Neural cell (in vitro differentiated cells): ENCODE measurements around the gene TECPR1. TPM values are rescaled to one million over a fixed set of nuclear protein-coding genes. Genes with fewer than 3 reads are reported as not detected.

Source experiments
- H2AFZ ChIP-seq: fragments of 200-600, 300-800 bp; sonication (generic), shearing (Covaris generic); 2 replicates; pipeline ENCODE4 v1.6.0; 2014; ENCODE audit warnings: low read depth, mild to moderate bottlenecking, antibody characterized with exemption, low read length, moderate library complexity
- H3F3A ChIP-seq: fragments of 200-600 bp; shearing (Covaris generic); 2 replicates; pipeline ENCODE4 v1.6.1; 2016; ENCODE audit warnings: mild to moderate bottlenecking, moderate library complexity, mixed read lengths, antibody characterized with exemption, low read length; ENCODE audit not compliant: insufficient read depth, poor library complexity, severe bottlenecking
- H3K27ac ChIP-seq: fragments of 200-600, 300-800 bp; sonication (generic), shearing (Covaris generic); 2 replicates; pipeline ENCODE4 v1.5.1; 2014; ENCODE audit warnings: mild to moderate bottlenecking, low read length, moderate library complexity
- H3K27me3 ChIP-seq: fragments of 300-800, 200-600 bp; sonication (generic), shearing (Covaris generic); 2 replicates; pipeline ENCODE4 v1.6.0; 2014; ENCODE audit warnings: mild to moderate bottlenecking, low read depth, low read length, moderate library complexity; ENCODE audit not compliant: insufficient read depth
- H3K36me3 ChIP-seq: fragments of 300-800, 200-600 bp; sonication (generic), shearing (Covaris generic); 2 replicates; pipeline ENCODE4 v1.5.1; 2014; ENCODE audit warnings: mild to moderate bottlenecking, antibody characterized with exemption, low read length, moderate library complexity; ENCODE audit not compliant: insufficient read depth
- H3K4me2 ChIP-seq: fragments of 300-800, 200-600 bp; sonication (generic), shearing (Covaris generic); 2 replicates; pipeline ENCODE4 v1.6.0; 2014; ENCODE audit warnings: mild to moderate bottlenecking, low read length
- H3K4me3 ChIP-seq: fragments of 300-800, 200-600 bp; sonication (generic), shearing (Covaris generic); 2 replicates; pipeline ENCODE4 v1.5.1; 2014; ENCODE audit warnings: mild to moderate bottlenecking, low read length, moderate library complexity
- H3K79me2 ChIP-seq: fragments of 200-600 bp; shearing (Covaris generic); replicated peaks from 2 replicates; pipeline ENCODE4 v1.6.0; 2014; ENCODE audit warnings: mild to moderate bottlenecking, low read length, moderate library complexity; ENCODE audit not compliant: insufficient read depth
- H3K9ac ChIP-seq: fragments of 300-800, 200-600 bp; sonication (generic), shearing (Covaris generic); 2 replicates; pipeline ENCODE4 v1.6.1; 2016; ENCODE audit warnings: mild to moderate bottlenecking, low read length, mixed read lengths
- H3K9me2 ChIP-seq: fragments of 200-600 bp; shearing (Covaris generic); 2 replicates; pipeline ENCODE4 v1.6.1; 2016; ENCODE audit warnings: mild to moderate bottlenecking, low read length, mixed read lengths; ENCODE audit not compliant: insufficient read depth
- H3K9me3 ChIP-seq: fragments of 200-600, 300-800 bp; sonication (generic), shearing (Covaris generic); 2 replicates; pipeline ENCODE4 v1.6.1; 2016; ENCODE audit warnings: mild to moderate bottlenecking, mixed run types, low read length, moderate library complexity, mixed read lengths
- H4K20me1 ChIP-seq: fragments of 200-600 bp; shearing (Covaris generic); 2 replicates; pipeline ENCODE4 v1.6.1; 2016; ENCODE audit warnings: mild to moderate bottlenecking, mixed run types; ENCODE audit not compliant: insufficient read depth
- EP300 ChIP-seq: fragments of 450-650 bp; conservative IDR thresholded peaks from 2 replicates; pipeline ENCODE4 v1.6.1; 2014; ENCODE audit warnings: antibody characterized with exemption, mild to moderate bottlenecking, moderate library complexity; ENCODE audit not compliant: poor library complexity, severe bottlenecking
- EZH2 ChIP-seq: fragments of 200-600, 300-800 bp; shearing (Covaris generic), sonication (generic); IDR thresholded peaks from 2 replicates; pipeline ENCODE4 v1.6.1; 2014; ENCODE audit warnings: antibody characterized with exemption, low read length, borderline replicate concordance, mild to moderate bottlenecking; ENCODE audit not compliant: insufficient read depth, poor library complexity, severe bottlenecking
- MXI1 ChIP-seq: fragments of 450-650 bp; conservative IDR thresholded peaks from 2 replicates; pipeline ENCODE4 v1.6.1; 2014; ENCODE audit warnings: antibody characterized with exemption, mild to moderate bottlenecking; ENCODE audit not compliant: poor library complexity, severe bottlenecking
- POLR2AphosphoS5 ChIP-seq: IDR thresholded peaks from 2 replicates; pipeline ENCODE4 v1.6.1; 2012
- RAD21 ChIP-seq: fragments of 450-650 bp; conservative IDR thresholded peaks from 2 replicates; pipeline ENCODE4 v1.6.1; 2014; ENCODE audit warnings: antibody characterized with exemption, mild to moderate bottlenecking, moderate library complexity
- SMC3 ChIP-seq: fragments of 450-650 bp; conservative IDR thresholded peaks from 2 replicates; pipeline ENCODE4 v1.6.1; 2014; ENCODE audit warnings: antibody characterized with exemption, mild to moderate bottlenecking, moderate library complexity; ENCODE audit not compliant: poor library complexity
- TAF1 ChIP-seq: IDR thresholded peaks from 2 replicates; pipeline ENCODE4 v1.6.1; 2012; ENCODE audit warnings: low read depth
- polyA minus RNA-seq: library from RNA; depleted of rRNA, polyadenylated mRNA; stranded (reverse); fragments of >200 nt; gene quantifications from 2 replicates; pipeline ENCODE4 v1.2.3, GENCODE V29; 2014
- polyA plus RNA-seq: library from polyadenylated mRNA; depleted of rRNA; stranded (reverse); fragments of >200 nt; gene quantifications from 2 replicates; pipeline ENCODE4 v1.2.3, GENCODE V29; 2014
- TF ChIP-seq, protein P1 (sequence below): fragments of 450-650 bp; IDR thresholded peaks from 2 replicates; pipeline ENCODE4 v1.5.1; 2014; ENCODE audit warnings: antibody characterized with exemption, mild to moderate bottlenecking, moderate library complexity; ENCODE audit not compliant: poor library complexity, severe bottlenecking
- TF ChIP-seq, protein P2 (sequence below): IDR thresholded peaks from 2 replicates; pipeline ENCODE4 v1.6.1; 2012; ENCODE audit warnings: borderline replicate concordance

TECPR1 gene
- 46.6 and 50.8 TPM in 2 replicates for polyA plus RNA-seq
- polyA minus RNA-seq: 34.0 and 40.9 TPM in 2 replicates

GRCh38 chr7:98251601-98252424, at the start of gene TECPR1:
TECPR1 (minus strand) TSS chr7:98252232; CDS start chr7:98246146, 6,086 bp downstream.
- TF ChIP-seq EP300: no peak
- no peak for TF ChIP-seq RAD21
- peak; percentile 24 for TF ChIP-seq TAF1
- TF ChIP-seq EZH2: no peak
- peak; percentile 84 for TF ChIP-seq MXI1
- TF ChIP-seq, protein P1, sequence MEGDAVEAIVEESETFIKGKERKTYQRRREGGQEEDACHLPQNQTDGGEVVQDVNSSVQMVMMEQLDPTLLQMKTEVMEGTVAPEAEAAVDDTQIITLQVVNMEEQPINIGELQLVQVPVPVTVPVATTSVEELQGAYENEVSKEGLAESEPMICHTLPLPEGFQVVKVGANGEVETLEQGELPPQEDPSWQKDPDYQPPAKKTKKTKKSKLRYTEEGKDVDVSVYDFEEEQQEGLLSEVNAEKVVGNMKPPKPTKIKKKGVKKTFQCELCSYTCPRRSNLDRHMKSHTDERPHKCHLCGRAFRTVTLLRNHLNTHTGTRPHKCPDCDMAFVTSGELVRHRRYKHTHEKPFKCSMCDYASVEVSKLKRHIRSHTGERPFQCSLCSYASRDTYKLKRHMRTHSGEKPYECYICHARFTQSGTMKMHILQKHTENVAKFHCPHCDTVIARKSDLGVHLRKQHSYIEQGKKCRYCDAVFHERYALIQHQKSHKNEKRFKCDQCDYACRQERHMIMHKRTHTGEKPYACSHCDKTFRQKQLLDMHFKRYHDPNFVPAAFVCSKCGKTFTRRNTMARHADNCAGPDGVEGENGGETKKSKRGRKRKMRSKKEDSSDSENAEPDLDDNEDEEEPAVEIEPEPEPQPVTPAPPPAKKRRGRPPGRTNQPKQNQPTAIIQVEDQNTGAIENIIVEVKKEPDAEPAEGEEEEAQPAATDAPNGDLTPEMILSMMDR: peak; percentile 31
- TF ChIP-seq SMC3: no peak
- peak; percentile 73 for TF ChIP-seq POLR2AphosphoS5
- TF ChIP-seq, protein P2, sequence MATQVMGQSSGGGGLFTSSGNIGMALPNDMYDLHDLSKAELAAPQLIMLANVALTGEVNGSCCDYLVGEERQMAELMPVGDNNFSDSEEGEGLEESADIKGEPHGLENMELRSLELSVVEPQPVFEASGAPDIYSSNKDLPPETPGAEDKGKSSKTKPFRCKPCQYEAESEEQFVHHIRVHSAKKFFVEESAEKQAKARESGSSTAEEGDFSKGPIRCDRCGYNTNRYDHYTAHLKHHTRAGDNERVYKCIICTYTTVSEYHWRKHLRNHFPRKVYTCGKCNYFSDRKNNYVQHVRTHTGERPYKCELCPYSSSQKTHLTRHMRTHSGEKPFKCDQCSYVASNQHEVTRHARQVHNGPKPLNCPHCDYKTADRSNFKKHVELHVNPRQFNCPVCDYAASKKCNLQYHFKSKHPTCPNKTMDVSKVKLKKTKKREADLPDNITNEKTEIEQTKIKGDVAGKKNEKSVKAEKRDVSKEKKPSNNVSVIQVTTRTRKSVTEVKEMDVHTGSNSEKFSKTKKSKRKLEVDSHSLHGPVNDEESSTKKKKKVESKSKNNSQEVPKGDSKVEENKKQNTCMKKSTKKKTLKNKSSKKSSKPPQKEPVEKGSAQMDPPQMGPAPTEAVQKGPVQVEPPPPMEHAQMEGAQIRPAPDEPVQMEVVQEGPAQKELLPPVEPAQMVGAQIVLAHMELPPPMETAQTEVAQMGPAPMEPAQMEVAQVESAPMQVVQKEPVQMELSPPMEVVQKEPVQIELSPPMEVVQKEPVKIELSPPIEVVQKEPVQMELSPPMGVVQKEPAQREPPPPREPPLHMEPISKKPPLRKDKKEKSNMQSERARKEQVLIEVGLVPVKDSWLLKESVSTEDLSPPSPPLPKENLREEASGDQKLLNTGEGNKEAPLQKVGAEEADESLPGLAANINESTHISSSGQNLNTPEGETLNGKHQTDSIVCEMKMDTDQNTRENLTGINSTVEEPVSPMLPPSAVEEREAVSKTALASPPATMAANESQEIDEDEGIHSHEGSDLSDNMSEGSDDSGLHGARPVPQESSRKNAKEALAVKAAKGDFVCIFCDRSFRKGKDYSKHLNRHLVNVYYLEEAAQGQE: peak; percentile 14

DNA sequence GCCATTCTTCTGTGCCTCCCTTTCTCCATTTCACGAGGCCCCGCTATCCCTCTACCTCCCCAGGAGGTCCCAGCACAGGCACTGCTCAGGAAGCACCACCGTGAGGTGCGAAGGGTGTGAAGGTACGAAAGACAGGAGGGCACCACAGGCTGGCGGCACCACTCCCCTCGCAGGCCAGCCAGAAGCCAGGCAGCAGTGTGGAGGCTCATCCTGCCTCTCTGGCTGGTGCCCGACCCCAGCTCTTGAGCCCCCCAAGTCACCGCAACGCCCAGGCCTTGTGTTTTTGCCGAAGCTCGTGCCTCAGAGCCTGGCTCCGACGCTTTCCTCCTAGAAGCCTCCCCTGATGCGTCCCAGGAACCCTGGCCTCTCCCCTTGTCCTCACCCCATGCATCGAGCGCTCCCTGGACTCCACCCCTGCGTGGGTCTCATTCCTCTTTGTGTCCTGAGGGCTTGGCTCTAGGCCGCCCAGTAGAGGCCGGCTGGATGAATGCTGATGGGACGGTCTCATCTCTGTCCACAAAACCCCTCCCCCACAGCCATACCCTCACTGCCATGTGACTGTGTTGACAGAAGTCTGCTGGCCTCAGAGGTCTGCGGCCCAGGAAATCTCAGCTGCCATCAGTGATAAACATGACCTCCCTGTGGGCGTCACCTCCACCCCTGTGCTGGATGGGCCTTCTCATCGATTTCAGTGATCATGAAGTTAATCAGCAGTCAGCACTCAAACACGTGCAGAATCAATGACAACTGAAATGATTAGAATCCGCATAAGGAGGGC, 48.8 kb upstream of the TECPR1 start:
- Histone ChIP-seq H3K36me3 (no peaks in the 10 kb centered on the region), H3K4me3 (no peak overlapping the region), H3K9me3 (no peaks in the 10 kb centered on the region), H3K9me2 (no peaks in the 10 kb centered on the region), H3K27me3 (no peaks in the 10 kb centered on the region), H4K20me1 (no peaks in the 10 kb centered on the region), H3K79me2 (no peaks in the 10 kb centered on the region), H2AFZ (no peak overlapping the region), H3K27ac (no peak overlapping the region), H3K9ac (no peak overlapping the region), H3F3A (no peaks in the 10 kb centered on the region), H3K4me2 (no peak overlapping the region)
- TF ChIP-seq, protein P1: no peak
- no peak for TF ChIP-seq MXI1
- TF ChIP-seq EZH2: no peak
- no peak for TF ChIP-seq POLR2AphosphoS5
- no peak for TF ChIP-seq TAF1
- TF ChIP-seq EP300: no peak
- TF ChIP-seq SMC3: no peak
- TF ChIP-seq RAD21: no peak
- TF ChIP-seq, protein P2: no peak

More at GRCh38 chr7:98251601-98252424, at the start of gene TECPR1:
- peak within 1 kb of the TSS; percentile 99 for H3K4me3 ChIP-seq
- no peaks in the 10 kb centered on the region for H3F3A ChIP-seq
- H3K79me2 ChIP-seq: peaks cover 29% of the 10 kb centered on the region
- H3K9me2 ChIP-seq: no peaks in the 10 kb centered on the region
- no peaks in the 10 kb centered on the region for H3K27me3 ChIP-seq
- H3K27ac ChIP-seq: peak within 1 kb of the TSS; percentile 61
- H3K9ac ChIP-seq: peak within 1 kb of the TSS; percentile 83
- H2AFZ ChIP-seq: peak within 1 kb of the TSS; percentile 91
- H3K9me3 ChIP-seq: no peaks in the 10 kb centered on the region
- no peaks in the 10 kb centered on the region for H4K20me1 ChIP-seq
- no peaks in the 10 kb centered on the region for H3K36me3 ChIP-seq
- peak within 1 kb of the TSS; percentile 99 for H3K4me2 ChIP-seq
